Right lobe of liver (tissue), 6 donors: Measurements from ENCODE around the gene PCP2. TPM values are rescaled to one million over a fixed set of nuclear protein-coding genes. Genes with fewer than 3 reads are reported as not detected.
A peak's percentile ranks its signal among the peaks of the same experiment; 100 is the strongest.

Experiments
- ATAC-seq, 4 donors: fragments of 200-7000 bp; cut with Tn5 transposase; one replicate each; pipeline ENCODE4 v1.9.1; 2020; ENCODE audit warnings: mild to moderate bottlenecking in 4 of 4, moderate library complexity in 4 of 4
- DNase-seq, 3 donors: peaks; one replicate each; pipeline ENCODE4 v3.0.0-alpha.2; 2020
- H3K27ac ChIP-seq, 3 donors: fragments of 200-600 bp; one replicate each; pipeline ENCODE4 v1.8.0; 2022
- H3K27me3 ChIP-seq, 2 donors: fragments of 200-600 bp; one replicate each; pipeline ENCODE4 v1.8.0; 2022
- H3K36me3 ChIP-seq, 4 donors: fragments of 200-600 bp; sonication (generic) in 1 of 4; one replicate each; pipeline versions ENCODE4 v1.5.1 to v1.8.0; 2017 to 2022; ENCODE audit warnings: control low read depth in 1 of 4
- H3K4me1 ChIP-seq, 4 donors: fragments of 200-600 bp; sonication (generic) in 1 of 4; one replicate each; pipeline versions ENCODE4 v1.5.1 to v1.8.0; 2017 to 2022; ENCODE audit warnings: control low read depth in 1 of 4
- H3K4me3 ChIP-seq, 3 donors: fragments of 200-600 bp; one replicate each; pipeline ENCODE4 v1.8.0; 2022
- H3K9me3 ChIP-seq, 4 donors: fragments of 200-600 bp; sonication (generic) in 1 of 4; one replicate each; pipeline versions ENCODE4 v1.5.1 to v1.8.0; 2017 to 2022; ENCODE audit warnings: control low read depth in 1 of 4
- CTCF ChIP-seq, 4 donors: fragments of 200-600 bp in 3 of 4; fragments of 450-650 bp in 1 of 4; IDR thresholded peaks; one replicate each; pipeline versions ENCODE4 v1.5.1 to v1.8.0; 2016 to 2022; ENCODE audit warnings: antibody characterized with exemption in 4 of 4, mild to moderate bottlenecking in 2 of 4
- POLR2A ChIP-seq: fragments of 450-650 bp; IDR thresholded peaks from one replicate; pipeline ENCODE4 v1.6.1; 2017; ENCODE audit warnings: antibody characterized with exemption, mild to moderate bottlenecking
- WGBS: methylation state at CpG from one replicate; pipeline ENCODE4 v1.1.6; 2018; ENCODE audit warnings: low coverage, low lambda C conversion rate; ENCODE audit not compliant: insufficient coverage; ENCODE audit errors: missing lambda C conversion rate; 5-methylcytosine and 5-hydroxymethylcytosine counted together
- intact Hi-C, 2 donors: fragments of 100-400 bp; cut with DNase I; formaldehyde crosslinking; loops; one replicate each; pipeline versions ENCODE4 v1.11.2 to v1.14.1; 2022
- total RNA-seq, 6 experiments: library from RNA; depleted of rRNA in 2 of 6; stranded (reverse); fragments of >200 nt in 2 of 6; fragmentation: NEBNext Ultra II Directional in 3 of 6; extraction: Animal tissue kit (Norgen Biotek cat#: 25700) in 3 of 6; gene quantifications; one replicate each; pipeline versions ENCODE4 v1.1.0 to v1.2.4, GENCODE V29; 2016 to 2023
- donor health status: DM: no; HTN: yes; CAD: no.
- donor health status: DM: no; HTN: no; CAD: no.
- donor health status: DM: no; HTN: no; CAD: no.
- donor health status: DM: no; HTN: yes; CAD: no.
- donor health status: DM: no; HTN: yes; CAD: no.

Gene PCP2
- total RNA-seq, 6 experiments from 2014 or later = 0.90 to 1.5 (median 0.95) TPM; not detected in 3

- DNase-seq = no peak
- Histone ChIP-seq H3K27ac (no peak overlapping the region), H3K4me3 (no peak overlapping the region), H3K9me3 (no peaks in the 10 kb centered on the region), H3K4me1 (no peaks in the 10 kb centered on the region), H3K36me3 (no peaks in the 10 kb centered on the region), H3K27me3 (no peaks in the 10 kb centered on the region)
- intact Hi-C loops = no loop called here
- ATAC-seq = peak in 1 of 4 donors; percentile 19
- no peak for TF ChIP-seq POLR2A
- TF ChIP-seq CTCF (IDR thresholded peaks at IDR 0.05) = no peak
- WGBS = 3% methylated on average over 13 of the region's 43 CpGs
Measured at GRCh38 chr19:7670150-7670783, 36.7 kb upstream of the PCP2 start.

- intact Hi-C loops = no loop called here
- no peaks in the 10 kb centered on the region for H3K9me3 ChIP-seq
- no peak for TF ChIP-seq POLR2A
- TF ChIP-seq CTCF (IDR thresholded peaks at IDR 0.05) = no peak
- H3K4me1 ChIP-seq = no peaks in the 10 kb centered on the region
- DNase-seq (no peak), ATAC-seq (no peak)
- no peaks in the 10 kb centered on the region for H3K36me3 ChIP-seq
- no peaks in the 10 kb centered on the region for H3K27me3 ChIP-seq
- H3K4me3 ChIP-seq = no peak overlapping the region
- WGBS = 100% methylated on average over 1 of the region's 9 CpGs
- no peak overlapping the region for H3K27ac ChIP-seq
Measured at GRCh38 chr19:7669641-7670040, 36.1 kb upstream of the PCP2 start.

- Histone ChIP-seq H3K9me3 (no peaks in the 10 kb centered on the region), H3K36me3 (no peaks in the 10 kb centered on the region), H3K27ac (no peak within 1 kb of the TSS), H3K27me3 (no peaks in the 10 kb centered on the region), H3K4me1 (no peaks in the 10 kb centered on the region), H3K4me3 (no peak within 1 kb of the TSS)
- TF ChIP-seq CTCF (IDR thresholded peaks at IDR 0.05) (no peak), POLR2A (no peak)
- DNase-seq (no peak), ATAC-seq (peak in 1 of 4 donors; percentile 32)
- intact Hi-C loops = no loop called here
- WGBS = 50% methylated on average over 2 of the region's 9 CpGs
Measured at GRCh38 chr19:7668842-7669241, 35.3 kb upstream of the PCP2 start, which contains the start of gene RETN. RETN (plus strand) TSS chr19:7669049; CDS start chr19:7669327, 278 bp downstream.

GRCh38 chr19:7665076-7665475, 31.6 kb upstream of the PCP2 start:
- intact Hi-C loops = no loop called here
- no peaks in the 10 kb centered on the region for H3K9me3 ChIP-seq
- H3K27me3 ChIP-seq = no peaks in the 10 kb centered on the region
- no peak for DNase-seq
- no peak overlapping the region for H3K4me3 ChIP-seq
- H3K4me1 ChIP-seq = no peaks in the 10 kb centered on the region
- no peak for TF ChIP-seq POLR2A
- no peak for TF ChIP-seq CTCF (IDR thresholded peaks at IDR 0.05)
- no peak for ATAC-seq
- no peaks in the 10 kb centered on the region for H3K36me3 ChIP-seq
- 55% methylated on average over 4 of the region's 4 CpGs for WGBS
- no peak overlapping the region for H3K27ac ChIP-seq
